Stimulated activated CD4-positive, alpha-beta T cell treated with anti-CD3 and anti-CD28 coated beads, Interleukin-2, amount 100 ng/mL, for 4 hours (primary cell): Measurements from ENCODE around the gene CCDC142.

Experiments
- DNase-seq: peaks from one replicate; pipeline ENCODE4 v3.0.0-alpha.2; 2020; ENCODE audit warnings: low read depth

CCDC142 gene

DNA sequence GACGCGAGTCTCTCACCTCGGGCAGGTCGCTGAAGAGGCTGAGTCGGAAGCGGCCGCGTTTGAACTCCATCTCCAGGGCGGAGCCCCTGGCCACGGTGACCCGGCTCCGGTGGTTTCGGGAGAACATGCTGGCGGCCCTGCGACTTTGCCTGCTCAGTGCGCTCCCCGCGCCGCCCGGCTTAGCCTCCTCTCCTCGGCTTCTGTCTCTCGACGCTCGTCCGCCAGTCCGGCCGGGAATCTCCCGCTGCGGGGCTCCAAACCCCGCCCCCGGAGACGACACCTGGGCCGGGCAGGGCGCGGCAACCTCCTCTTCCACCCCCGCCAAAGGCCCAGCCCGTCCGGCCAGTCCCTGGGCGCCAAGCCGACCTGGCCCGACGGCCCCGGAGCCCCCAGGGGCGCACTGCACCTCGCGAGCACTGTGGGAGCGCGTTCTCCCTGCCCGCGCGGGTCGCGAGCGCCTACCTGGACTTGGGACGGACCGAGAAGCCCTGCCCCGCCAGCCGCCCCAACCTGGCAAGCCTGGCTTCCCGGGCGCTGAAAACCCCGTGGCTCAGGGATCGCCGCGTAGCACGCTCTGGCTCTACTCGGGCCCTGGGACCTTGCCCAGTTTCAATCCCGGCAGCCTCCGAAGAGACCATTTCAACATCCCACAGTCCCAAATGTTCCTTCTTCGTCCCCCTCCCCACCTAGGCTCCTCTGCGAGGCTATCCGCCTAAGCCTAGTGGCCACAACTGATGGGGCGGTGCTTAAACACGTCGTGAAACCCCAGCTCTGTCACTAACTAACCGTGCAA lies 40.9 kb downstream of the CCDC142 start, which contains the start of gene RTKN:
Gene RTKN, minus strand, starts transcription at position 248 of the 793 bp plus-strand sequence. Its CDS starts 121 bp downstream, at position 127.
- no peak for DNase-seq

DNA sequence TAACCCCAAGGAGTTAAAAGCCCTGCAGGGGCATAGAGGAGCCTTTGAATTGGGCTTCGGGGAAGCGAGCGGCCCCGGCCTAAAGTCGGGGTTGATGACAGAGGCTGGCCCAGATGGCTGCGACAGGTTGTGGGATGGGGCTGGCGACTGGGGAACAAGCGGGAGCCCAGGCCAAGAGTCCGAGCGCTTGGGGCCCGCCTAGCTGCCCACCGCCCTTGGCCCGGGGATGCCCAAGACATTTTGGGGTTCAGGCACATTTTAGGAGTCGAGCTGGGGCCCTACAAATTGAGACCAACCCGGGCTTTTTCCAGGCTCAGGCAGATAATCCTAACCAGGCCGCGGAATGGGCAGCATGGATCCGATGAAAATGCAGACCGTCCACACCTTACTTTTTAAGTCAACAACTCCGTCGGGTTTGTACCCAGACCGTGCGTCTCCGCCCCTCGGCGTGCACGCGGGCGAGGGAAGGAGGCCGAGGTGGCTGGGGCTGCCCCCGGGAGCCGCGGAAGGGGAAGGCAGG lies 41.6 kb downstream of the CCDC142 start:
- no peak for DNase-seq

DNA sequence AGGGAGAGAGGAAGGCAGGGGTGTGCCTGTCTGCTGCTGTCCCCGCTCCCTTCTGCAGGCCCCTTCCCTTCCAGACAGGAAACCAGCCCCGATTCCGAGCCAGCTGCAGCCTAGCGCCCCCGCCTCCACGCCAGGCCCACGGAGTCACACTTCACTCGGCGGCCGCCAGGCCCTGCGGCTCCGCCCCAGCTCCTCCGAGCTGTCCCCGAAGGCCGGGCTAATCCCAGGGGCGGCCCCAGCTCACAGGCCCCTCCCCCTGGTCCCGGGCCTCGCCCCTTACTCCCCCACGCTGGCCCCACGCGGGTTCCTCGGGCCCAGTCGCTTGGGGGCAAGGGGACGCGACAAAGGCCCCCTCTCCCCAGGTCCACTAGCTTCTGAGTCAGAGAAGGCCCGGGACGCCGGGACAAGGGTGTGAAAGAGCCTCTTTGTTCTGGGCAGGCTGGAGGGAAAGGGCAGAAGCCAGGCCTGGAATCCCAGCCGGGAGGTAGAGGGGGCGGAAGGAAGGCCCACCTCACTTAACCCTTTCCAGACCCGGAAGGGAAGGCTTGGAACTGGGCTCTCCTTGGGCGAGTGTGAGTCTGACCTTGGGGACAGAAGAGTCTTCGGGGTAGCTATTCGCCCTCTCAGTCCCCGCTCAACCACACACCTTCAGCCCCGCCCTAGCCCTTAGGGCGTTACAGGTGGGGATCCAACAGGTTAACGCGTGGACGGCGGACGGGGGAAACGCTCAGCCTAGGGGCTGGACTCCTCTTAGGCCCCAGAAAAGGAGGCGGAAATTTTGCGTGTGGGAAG lies 42.2 kb downstream of the CCDC142 start:
- DNase-seq: no peak

DNA sequence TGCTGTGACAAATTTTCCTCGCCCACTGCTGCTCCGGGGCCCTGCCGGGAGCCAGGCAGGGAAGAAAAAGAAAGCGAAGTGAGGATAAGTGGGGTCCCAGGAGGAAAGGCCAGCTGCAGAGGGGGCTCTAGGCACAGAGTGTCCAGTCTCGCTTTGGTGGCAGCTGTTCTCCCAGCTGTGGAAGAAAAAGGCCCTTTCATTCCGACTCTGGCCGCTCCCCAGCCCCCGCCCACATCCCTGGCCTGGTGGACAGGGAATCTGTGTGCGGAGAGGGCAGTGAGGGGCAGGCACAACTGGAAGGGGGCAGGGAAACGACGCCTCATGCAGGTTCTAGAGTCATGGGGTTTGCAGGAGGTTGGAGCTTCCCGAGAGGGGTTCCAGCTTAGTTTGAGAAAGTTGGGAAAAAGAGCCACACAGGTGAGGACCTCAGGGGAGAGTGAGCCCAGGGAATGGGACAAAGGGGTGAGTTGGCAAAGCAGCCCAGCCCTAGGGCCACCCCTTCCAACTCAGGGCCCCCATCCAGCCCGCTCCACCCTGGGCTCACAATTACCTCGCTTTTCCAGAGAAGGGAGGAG lies 42.9 kb downstream of the CCDC142 start:
- no peak for DNase-seq

DNA sequence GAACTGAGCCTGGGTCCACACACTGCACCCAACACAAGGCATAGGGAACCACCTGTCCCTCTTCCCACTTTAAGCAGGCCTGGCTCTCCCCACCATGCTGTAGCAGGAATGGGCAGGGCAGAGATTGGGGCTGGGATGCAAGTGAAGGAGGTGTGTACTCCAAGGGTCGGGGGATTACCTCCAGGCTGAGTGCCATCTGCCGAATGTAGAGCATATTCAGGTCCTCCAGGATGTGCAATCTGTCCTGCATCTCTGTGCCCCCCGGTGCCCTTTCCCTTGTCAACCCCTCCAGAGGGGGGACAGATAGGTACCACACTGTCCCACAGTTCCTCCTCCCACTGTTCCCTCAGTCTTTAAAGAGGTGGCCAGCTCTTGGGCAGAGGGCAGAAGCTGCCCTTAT lies 43.4 kb downstream of the CCDC142 start:
- no peak for DNase-seq

DNA sequence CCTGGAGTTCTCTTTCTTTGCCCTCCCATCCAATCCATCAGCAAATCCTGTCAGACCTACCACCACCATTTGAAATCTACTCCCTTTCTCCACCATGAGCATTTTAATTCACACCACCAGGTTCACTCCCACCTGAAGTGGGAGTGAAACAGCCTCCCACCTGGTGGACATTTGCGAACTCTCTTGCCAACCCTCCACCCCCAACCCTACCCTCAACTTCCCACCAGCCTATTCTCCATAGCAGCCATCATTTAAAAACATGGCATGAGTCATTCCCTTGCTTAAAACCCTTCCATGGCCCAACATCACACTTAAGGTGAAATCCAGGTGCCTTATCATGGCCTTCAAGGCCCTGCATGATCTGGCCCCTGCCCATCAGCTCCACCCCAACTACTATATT lies 44.5 kb downstream of the CCDC142 start:
- DNase-seq: no peak

DNA sequence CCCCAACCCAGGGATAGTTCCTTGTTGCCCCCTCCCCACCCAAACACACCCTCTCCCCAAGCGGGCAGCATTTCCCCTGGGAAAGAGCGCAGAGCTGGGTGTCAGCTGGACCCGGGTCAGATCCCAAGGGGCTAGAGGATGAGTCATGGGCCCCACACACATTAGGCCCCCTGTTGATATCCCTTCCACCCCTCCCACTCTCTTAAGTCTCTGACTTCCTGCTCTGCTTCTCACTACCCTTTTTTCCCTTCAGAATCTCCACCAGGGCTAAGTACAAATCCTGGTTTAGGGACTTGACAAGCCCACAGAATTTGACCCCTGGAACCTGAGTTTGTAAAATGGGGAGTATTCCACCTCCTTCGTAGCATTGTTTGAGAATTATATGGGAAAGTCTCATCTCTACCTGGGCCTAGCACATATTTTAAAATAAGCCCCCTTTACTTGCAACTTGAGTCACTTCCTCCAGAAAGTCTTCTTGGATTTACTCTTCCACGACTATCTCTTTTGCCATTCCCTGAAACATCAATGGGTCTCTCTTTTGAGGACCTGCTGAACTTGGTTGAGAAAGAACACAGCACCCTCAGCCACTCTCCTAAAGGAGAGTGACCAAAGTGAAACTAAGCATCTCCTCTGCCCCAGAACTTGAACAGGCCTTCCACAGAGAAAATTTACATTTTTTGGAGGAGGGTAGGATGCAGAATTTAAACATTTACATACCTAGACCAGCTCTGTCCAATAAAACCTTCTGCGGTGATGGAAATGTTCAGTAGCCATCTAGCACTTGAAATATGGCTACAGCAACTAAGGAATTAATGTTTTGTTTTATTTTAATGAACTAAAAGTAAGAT lies 45.7 kb downstream of the CCDC142 start:
- DNase-seq: no peak

DNA sequence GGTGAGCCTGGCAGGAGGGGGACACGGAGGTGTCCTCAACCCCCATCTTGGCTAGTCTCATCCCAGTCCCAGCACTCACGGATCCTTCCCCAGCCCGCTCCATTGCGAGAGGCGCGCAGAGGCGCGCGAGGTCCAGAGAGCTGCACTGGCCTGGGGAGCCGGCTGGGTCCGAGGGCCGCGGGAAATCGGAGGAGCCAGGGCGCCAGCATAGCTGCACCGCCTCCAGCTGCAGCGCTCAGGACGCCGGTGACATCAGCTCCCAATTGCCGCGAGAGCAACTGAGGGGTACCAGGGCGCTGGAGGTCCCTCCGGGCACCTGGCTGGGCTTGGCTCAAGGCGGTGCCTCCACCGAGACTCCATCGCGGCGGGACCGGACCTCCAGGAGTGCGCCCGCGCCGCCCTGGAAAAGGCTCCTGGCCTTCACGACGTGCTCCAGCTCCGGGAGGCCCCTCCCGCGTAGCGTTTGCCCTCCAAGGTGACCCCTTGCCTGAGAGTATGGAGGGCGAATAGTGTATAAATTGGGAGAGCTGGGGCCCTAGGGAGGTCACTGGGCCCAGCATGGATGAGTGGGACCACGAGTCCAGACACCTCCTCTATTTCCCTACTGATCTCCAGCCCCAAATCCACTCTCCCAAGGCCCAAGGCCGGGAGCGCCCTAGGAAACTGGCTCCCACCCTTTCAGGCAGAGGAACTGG lies 46.5 kb downstream of the CCDC142 start:
- DNase-seq: no peak

DNA sequence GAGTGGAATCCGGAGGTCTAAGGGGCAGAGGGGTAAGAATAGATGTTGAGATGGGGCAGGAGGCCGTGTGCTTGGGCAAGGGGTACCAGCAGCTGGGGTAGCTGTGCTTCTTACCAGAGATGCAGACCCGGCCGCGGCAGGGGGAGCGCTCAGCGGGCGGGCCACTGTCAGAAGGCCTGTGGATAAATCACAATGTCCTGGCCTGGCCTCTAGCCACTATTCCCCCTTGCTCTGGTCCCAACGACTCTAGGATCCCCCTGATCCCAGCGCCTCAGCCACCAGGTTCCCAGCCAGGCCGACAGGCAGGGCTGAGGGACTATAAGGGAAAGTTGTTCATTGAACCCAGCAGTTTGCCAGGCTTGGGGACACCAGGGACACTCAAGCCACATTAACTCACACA lies 52.3 kb downstream of the CCDC142 start:
- no peak for DNase-seq

DNA sequence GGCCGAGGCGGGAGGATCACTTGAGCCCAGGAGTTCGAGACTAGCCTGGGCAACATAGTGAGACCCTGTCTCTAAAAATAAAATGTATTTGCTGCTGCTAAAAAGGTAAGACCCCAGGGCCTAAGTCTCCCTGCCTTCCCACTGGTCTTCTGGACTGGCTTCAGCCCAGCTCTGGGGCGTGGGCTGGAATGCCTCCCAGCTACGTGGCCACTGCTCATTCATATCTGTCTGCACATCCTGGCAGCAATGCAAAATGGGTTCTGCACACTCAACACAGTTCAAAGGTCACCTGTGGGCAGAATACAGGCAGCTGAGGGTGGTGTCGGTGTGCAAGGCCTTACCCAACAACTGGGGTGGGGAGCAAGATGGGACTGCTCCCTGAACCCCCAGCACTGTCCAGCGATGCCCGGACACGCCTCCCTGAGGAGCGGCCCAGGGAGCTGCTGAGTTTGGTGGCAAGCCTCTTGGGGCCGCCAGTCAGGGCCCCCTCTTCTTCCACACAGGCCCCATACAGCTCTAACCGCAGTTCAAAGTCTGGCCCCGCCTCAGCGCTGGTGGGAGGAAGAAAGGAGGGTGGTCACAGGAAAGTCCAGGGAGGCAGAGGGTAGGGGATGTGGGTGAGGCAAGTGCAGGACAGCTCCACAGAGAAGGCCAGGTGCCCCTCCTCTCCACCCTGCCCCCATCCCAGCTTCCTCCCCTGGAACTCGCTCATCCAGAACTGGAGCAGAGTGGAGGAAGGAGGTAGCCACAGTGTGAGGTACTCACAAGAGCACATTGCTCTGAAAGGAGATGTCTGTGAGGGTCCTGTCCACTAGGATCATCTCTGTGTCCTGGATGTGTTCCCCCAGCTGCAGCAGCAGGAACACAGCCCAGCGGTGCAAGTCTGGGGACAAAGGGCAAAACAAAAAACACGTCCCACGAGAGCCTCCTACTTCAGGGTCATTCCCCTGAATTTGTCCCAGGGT lies 53.0 kb downstream of the CCDC142 start:
- no peak for DNase-seq

DNA sequence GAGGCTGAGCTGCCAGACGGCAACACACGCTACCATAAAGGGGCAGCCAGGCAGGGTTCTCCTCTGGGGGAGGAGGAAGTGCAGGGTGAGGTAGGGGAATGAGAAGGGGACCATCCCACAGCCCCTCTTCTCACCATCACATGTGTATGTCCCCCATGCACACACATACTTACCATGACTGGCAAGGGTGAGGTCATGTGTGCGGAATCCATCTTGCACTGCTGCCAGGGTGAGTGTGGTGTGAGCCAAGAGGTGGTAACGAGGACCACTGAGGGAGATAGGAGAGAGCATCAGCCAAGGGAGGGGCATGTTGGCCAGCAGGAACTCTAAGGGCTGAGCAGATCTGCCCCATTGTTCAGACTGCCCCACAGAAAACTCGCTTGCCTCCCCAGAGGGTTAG lies 54.1 kb downstream of the CCDC142 start:
- DNase-seq: no peak

DNA sequence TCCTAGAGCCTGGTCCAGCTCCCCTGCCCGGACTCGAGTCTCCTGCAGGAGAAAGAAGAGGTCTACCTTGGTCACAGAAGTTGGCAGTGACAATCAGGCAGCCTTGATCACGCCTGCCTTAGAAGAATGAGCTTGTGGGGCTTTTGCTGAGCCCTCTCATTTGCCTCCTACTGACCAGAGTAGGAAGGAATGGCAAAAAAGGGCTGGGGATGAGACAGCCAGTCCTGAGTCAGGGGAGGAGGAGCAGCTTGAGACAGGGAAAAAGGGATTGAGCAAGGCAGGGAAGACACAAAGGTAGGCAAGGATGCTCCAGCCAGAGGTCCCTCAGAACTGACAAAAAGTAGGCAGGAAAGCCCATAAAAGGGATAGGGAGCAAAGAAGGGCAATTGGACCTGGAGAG lies 55.2 kb downstream of the CCDC142 start:
- DNase-seq: no peak

DNA sequence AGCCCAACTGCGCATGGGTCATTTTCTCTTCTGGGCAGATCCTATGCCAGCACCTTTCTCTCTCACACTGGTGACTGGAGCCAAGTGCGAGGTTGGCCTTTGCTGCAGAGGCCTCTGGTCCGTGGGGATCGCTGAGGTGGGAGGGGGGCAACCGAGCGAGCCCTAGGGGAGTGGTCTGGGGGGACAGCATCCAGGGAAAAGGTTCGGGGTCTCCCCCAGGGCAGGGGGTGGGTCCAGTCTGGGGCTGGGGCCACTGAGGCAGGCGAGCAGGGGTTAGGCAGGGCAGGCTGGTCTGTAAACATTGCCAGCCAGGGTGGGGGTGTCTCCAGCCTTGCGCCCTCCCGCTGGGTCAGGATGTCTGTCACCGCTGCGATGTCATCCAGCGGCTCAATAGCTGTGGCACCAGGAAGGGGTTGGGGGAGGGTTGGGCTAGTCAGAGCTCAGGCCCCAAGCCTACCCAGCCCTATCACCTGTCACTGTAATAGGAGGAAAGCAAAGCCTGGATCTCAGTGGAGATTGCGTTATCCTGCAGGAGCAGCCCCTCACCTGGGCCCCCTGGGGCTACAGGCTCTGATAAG lies 56.5 kb downstream of the CCDC142 start:
- no peak for DNase-seq

DNA sequence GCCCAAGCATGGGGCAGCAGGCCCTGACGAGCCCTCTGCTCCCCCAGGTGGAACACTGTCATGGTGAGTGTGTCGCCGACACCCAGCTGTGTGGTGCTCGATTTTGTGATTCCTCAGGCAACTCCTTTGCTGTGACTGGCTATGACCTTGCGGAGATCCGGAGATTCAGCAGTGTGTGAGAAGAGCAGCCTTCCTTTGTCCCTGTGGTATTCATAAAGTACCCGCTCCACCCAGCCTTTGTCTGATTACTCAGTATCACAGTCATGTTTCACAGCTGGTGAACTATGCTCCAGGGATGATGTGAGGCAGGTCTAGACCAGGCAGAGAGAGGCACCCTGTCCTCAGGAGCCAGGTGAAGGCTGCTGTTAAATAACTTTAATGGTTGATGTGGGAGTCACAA lies 57.3 kb downstream of the CCDC142 start:
- DNase-seq: no peak

DNA sequence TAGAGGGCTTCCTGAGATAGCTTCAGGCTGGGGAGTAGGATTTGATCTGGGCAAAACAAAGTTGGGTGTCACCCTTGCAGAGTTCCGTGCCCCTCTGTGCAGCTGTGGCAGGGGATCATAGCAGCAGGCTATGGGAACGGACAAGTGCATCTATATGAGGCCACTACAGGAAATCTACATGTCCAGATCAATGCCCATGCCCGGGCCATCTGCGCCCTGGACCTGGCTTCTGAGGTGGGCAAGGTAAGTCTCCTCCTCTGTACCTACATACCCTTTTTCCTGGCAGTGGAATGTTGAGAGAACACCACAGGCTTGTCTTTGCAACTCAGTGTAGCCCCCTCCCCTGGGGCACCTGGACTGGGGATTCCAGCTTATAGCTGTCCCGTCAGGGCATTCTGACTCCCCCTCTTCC lies 57.8 kb downstream of the CCDC142 start:
- DNase-seq: no peak

DNA sequence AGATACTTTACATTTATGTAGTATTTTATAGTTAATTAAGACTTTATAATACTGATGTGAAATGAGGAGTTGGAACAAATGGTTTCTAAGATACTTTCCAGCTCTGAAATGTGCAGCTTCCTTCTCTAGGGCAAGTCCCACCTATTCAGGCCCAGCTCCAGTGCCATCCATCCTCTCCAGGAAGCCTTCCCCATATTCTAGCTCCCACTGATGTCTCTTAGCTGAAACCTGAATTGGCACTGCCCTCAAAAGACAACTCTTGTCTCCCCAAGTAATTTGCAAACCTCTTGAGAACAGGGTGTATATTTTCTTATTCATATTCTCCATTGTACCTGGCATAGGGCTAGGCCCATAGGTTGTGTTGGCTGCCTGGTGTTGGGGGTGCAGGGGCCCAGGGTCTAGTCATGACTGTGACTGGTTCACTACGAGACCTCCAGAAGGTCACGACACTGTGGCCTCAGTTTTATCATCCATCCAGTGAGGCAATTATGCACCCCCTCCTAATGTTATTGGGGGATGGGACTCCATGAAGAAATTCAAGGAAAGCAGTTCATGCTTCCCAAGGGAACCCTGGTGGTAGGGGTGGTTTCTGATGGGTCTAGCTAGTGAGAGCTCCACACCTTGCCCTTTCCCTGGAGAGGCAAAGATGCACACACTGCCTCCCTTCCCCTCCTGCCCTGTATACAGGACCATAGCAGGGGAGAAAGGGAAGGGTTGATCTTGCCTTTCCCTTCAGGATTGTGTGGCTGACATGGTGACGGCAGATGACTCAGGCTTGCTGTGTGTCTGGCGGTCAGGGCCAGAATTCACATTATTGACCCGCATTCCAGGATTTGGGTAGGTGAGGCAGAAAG lies 58.4 kb downstream of the CCDC142 start:
- no peak for DNase-seq
